Measurements from ENCODE around the gene SORBS1.

- TF ChIP-seq CTCF (conservative IDR thresholded peaks at IDR 0.05): no peak
- no peak for TF ChIP-seq ZFX (IDR thresholded peaks at IDR 0.05)
Observed at GRCh38 chr10:95440756-95441546, 120.2 kb downstream of the SORBS1 start.

Measured in C4-2B (cell line).